ENCODE results near the gene NENF. TPM values are rescaled to one million over a fixed set of nuclear protein-coding genes. Genes with fewer than 3 reads are reported as not detected.

Gene NENF
- polyA plus RNA-seq, 1 donor from 2014 or later: 7.9 TPM

DNA sequence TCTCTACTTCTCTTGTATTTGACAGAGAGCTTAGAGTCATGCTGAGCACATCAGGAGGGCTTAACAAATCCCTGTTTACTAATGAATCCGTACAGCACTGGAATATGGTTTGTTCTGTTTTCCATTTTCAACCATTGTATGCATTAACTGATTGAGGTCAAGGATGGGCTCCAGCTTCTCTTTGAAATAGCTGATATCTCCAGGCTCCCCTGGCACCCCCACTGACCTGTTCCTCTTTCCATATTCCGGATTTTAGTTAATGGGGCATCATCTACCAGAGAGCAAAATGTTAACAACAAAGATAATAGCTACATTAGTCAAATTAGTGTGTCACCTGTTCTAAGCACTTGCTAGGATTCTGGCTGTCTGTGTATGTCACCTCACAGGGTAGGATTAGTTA, 57.6 kb downstream of the NENF start:
- Histone ChIP-seq H4K20me1 (ENCODE audit: insufficient read depth) (no peaks in the 10 kb centered on the region), H3K9me2 (ENCODE audit: insufficient read depth, low read length) (no peaks in the 10 kb centered on the region), H3K27ac (ENCODE audit: low read length) (peak overlapping the region; percentile 10), H3K79me2 (replicated peaks; ENCODE audit: insufficient read depth, low read length) (no peaks in the 10 kb centered on the region), H3K36me3 (ENCODE audit: insufficient read depth, low read length) (no peaks in the 10 kb centered on the region), H3F3A (ENCODE audit: insufficient read depth, low read length, poor library complexity, severe bottlenecking) (no peaks in the 10 kb centered on the region), H3K4me2 (ENCODE audit: low read length) (no peak overlapping the region), H3K4me3 (ENCODE audit: low read length) (no peak overlapping the region), H3K9ac (ENCODE audit: low read length) (no peak overlapping the region), H2AFZ (ENCODE audit: low read depth, low read length) (no peak overlapping the region), H3K9me3 (ENCODE audit: low read length) (no peaks in the 10 kb centered on the region), H3K27me3 (ENCODE audit: insufficient read depth, low read depth, low read length) (no peaks in the 10 kb centered on the region)
- TF ChIP-seq SMC3 (conservative IDR thresholded peaks at IDR 0.05; ENCODE audit: poor library complexity): no peak
- TF ChIP-seq, protein P1, sequence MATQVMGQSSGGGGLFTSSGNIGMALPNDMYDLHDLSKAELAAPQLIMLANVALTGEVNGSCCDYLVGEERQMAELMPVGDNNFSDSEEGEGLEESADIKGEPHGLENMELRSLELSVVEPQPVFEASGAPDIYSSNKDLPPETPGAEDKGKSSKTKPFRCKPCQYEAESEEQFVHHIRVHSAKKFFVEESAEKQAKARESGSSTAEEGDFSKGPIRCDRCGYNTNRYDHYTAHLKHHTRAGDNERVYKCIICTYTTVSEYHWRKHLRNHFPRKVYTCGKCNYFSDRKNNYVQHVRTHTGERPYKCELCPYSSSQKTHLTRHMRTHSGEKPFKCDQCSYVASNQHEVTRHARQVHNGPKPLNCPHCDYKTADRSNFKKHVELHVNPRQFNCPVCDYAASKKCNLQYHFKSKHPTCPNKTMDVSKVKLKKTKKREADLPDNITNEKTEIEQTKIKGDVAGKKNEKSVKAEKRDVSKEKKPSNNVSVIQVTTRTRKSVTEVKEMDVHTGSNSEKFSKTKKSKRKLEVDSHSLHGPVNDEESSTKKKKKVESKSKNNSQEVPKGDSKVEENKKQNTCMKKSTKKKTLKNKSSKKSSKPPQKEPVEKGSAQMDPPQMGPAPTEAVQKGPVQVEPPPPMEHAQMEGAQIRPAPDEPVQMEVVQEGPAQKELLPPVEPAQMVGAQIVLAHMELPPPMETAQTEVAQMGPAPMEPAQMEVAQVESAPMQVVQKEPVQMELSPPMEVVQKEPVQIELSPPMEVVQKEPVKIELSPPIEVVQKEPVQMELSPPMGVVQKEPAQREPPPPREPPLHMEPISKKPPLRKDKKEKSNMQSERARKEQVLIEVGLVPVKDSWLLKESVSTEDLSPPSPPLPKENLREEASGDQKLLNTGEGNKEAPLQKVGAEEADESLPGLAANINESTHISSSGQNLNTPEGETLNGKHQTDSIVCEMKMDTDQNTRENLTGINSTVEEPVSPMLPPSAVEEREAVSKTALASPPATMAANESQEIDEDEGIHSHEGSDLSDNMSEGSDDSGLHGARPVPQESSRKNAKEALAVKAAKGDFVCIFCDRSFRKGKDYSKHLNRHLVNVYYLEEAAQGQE (IDR thresholded peaks at IDR 0.05; ENCODE audit: borderline replicate concordance): no peak
- no peak for TF ChIP-seq MXI1 (conservative IDR thresholded peaks at IDR 0.05; ENCODE audit: poor library complexity, severe bottlenecking)
- no peak for TF ChIP-seq RAD21 (conservative IDR thresholded peaks at IDR 0.05)
- no peak for TF ChIP-seq EZH2 (IDR thresholded peaks at IDR 0.05; ENCODE audit: borderline replicate concordance, insufficient read depth, low read length, poor library complexity, severe bottlenecking)
- TF ChIP-seq POLR2AphosphoS5 (IDR thresholded peaks at IDR 0.05): peak; percentile 13

DNA sequence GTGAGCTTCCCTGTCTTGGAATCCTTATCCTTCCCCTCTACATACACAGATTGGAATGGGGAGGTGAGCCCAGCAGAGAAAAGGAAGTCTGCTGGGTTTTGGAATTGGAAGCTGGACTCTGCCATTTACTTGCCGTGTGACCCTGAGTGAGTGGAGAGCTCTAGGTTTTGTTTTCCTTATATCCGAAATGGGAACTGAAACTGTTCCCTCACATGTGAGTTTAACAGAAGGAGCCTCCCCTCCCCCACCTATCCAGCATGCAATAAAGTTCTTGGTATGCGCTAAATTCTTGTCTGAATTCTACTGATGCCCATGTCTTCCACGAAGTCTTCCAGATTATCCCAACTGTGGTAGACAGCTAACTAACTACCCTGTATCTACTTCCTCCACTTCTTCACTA, 58.7 kb downstream of the NENF start:
- no peak overlapping the region for H3K27ac ChIP-seq (ENCODE audit: low read length)
- no peak overlapping the region for H3K4me3 ChIP-seq (ENCODE audit: low read length)
- no peak overlapping the region for H3K9ac ChIP-seq (ENCODE audit: low read length)
- no peaks in the 10 kb centered on the region for H4K20me1 ChIP-seq (ENCODE audit: insufficient read depth)
- H2AFZ ChIP-seq (ENCODE audit: low read depth, low read length): no peak overlapping the region
- H3K9me3 ChIP-seq (ENCODE audit: low read length): no peaks in the 10 kb centered on the region
- no peak overlapping the region for H3K4me2 ChIP-seq (ENCODE audit: low read length)
- H3K9me2 ChIP-seq (ENCODE audit: insufficient read depth, low read length): no peaks in the 10 kb centered on the region
- no peaks in the 10 kb centered on the region for H3K79me2 ChIP-seq (replicated peaks; ENCODE audit: insufficient read depth, low read length)
- no peaks in the 10 kb centered on the region for H3F3A ChIP-seq (ENCODE audit: insufficient read depth, low read length, poor library complexity, severe bottlenecking)
- no peak for TF ChIP-seq EZH2 (IDR thresholded peaks at IDR 0.05; ENCODE audit: borderline replicate concordance, insufficient read depth, low read length, poor library complexity, severe bottlenecking)
- TF ChIP-seq SMC3 (conservative IDR thresholded peaks at IDR 0.05; ENCODE audit: poor library complexity): no peak
- TF ChIP-seq, protein P2, sequence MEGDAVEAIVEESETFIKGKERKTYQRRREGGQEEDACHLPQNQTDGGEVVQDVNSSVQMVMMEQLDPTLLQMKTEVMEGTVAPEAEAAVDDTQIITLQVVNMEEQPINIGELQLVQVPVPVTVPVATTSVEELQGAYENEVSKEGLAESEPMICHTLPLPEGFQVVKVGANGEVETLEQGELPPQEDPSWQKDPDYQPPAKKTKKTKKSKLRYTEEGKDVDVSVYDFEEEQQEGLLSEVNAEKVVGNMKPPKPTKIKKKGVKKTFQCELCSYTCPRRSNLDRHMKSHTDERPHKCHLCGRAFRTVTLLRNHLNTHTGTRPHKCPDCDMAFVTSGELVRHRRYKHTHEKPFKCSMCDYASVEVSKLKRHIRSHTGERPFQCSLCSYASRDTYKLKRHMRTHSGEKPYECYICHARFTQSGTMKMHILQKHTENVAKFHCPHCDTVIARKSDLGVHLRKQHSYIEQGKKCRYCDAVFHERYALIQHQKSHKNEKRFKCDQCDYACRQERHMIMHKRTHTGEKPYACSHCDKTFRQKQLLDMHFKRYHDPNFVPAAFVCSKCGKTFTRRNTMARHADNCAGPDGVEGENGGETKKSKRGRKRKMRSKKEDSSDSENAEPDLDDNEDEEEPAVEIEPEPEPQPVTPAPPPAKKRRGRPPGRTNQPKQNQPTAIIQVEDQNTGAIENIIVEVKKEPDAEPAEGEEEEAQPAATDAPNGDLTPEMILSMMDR (IDR thresholded peaks at IDR 0.05; ENCODE audit: poor library complexity, severe bottlenecking): no peak
- TF ChIP-seq POLR2AphosphoS5 (IDR thresholded peaks at IDR 0.05): no peak
- no peak for TF ChIP-seq EP300 (conservative IDR thresholded peaks at IDR 0.05; ENCODE audit: poor library complexity, severe bottlenecking)
- no peak for TF ChIP-seq RAD21 (conservative IDR thresholded peaks at IDR 0.05)
- TF ChIP-seq, protein P1 (IDR thresholded peaks at IDR 0.05; ENCODE audit: borderline replicate concordance): no peak
- no peak for TF ChIP-seq MXI1 (conservative IDR thresholded peaks at IDR 0.05; ENCODE audit: poor library complexity, severe bottlenecking)
- TF ChIP-seq TAF1 (IDR thresholded peaks at IDR 0.05; ENCODE audit: low read depth): no peak
- H3K36me3 ChIP-seq (ENCODE audit: insufficient read depth, low read length): no peaks in the 10 kb centered on the region
- no peaks in the 10 kb centered on the region for H3K27me3 ChIP-seq (ENCODE audit: insufficient read depth, low read depth, low read length)

Other genes with a start within 250 kb of the NENF start
- 4.4 and 5.9 TPM in 2 replicates for gene PPP2R5A, start 147.5 kb upstream of the NENF start, polyA plus RNA-seq
- gene PACC1, start 18.0 kb upstream of the NENF start, polyA plus RNA-seq: 33.3 and 39.8 TPM in 2 replicates
- 3.4 and 7.2 TPM in 2 replicates for gene ATF3, start 175.8 kb downstream of the NENF start, polyA plus RNA-seq

Data from neural cell (in vitro differentiated cells).